ENCODE results near the gene C19orf38. TPM values are rescaled to one million over a fixed set of nuclear protein-coding genes. Genes with fewer than 3 reads are reported as not detected.

Gene C19orf38
- total RNA-seq, 1 donor from 2014 or later, result not detected

DNA sequence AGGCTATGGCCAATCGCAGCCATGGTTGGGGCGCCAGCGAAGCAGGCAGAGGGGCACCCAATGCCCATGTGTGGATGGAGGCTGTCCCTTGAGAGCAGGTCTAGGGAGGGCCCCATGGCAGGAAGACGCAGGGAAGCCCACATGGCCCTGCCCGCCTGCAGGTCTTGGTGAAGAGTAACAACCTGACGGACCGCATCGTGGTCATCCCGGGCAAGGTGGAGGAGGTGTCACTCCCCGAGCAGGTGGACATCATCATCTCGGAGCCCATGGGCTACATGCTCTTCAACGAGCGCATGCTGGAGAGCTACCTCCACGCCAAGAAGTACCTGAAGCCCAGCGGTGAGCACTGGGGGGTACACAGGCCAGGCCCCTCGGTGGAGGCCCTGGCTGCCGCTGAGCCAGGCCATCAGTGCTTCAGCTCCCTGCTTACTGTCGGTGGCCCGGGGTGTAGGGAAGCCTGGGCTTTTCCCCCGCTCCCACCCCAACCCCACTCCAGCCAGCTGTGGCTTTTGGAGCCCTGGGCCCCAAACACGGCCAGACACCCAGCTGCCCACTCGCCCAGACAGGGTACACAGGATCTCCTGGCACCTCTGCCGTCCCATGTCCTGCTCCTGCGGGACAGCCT, 65.6 kb downstream of the C19orf38 start:
- H3K9me3 ChIP-seq, result no peaks in the 10 kb centered on the region
- TF ChIP-seq CTCF (IDR thresholded peaks at IDR 0.05), result no peak
- no peaks in the 10 kb centered on the region for H3K27me3 ChIP-seq
- intact Hi-C loops (cut with DNase I), result no loop called here
- no peak overlapping the region for H3K4me3 ChIP-seq
- H3K27ac ChIP-seq, result no peak overlapping the region
- H3K36me3 ChIP-seq, result peaks cover 70 to 84% of the 10 kb centered on the region in 2 donors
- DNase-seq (ENCODE audit: low spot score in 2 of 2), result no peak
- H3K4me1 ChIP-seq, result no peaks in the 10 kb centered on the region

DNA sequence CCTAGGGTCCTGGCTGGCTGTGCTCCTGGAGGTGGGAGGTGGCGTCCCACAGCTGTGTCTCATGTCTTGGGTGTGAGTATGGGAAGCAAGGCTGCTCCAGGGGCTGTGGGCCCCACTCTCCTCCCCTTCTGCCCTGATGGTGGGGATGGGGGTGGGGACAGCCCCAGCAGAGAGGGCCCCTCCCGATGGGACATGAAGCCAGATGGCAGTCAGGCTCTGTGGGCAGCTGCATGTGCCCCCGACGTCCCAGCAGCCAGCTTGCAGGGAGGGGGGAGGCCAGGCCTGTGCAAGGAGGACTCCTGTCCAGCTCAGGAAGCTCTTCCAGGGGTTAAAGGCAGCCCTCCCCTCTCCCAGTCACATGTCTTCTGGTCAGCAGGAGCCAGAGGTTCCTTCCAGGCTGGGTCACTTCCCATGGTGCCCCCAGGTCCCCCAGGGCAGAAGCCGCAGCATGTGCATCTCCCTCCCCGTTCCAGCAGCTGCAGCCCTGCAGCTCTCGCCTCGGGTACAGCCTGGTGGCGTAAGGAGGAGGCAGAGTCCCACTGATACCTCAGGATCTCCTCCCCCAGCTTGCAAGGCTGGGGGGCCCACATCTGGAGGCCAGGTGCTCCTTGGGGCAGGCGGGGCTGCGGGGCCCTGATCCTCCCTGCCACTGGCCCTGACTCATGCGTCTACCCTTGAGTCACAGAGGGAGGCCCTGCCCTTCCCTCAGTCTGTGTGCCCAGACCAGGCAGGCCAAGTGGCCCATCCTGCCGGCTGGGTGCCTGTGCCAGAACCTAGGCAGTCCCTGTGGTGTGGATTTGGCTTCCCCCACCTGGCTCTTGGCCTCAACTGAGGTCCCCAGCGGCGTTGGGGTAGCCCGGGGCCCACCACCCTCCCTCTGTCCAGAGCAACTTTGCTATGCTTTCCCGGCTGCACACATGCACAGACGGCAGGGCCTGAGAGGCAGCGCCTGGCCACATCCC, 67.2 kb downstream of the C19orf38 start:
- H3K27ac ChIP-seq, result no peak overlapping the region
- H3K36me3 ChIP-seq, result peaks cover 72 to 82% of the 10 kb centered on the region in 2 donors
- no peak overlapping the region for H3K4me3 ChIP-seq
- no peak for DNase-seq (ENCODE audit: low spot score in 2 of 2)
- H3K9me3 ChIP-seq, result no peaks in the 10 kb centered on the region
- H3K27me3 ChIP-seq, result no peaks in the 10 kb centered on the region
- TF ChIP-seq CTCF (IDR thresholded peaks at IDR 0.05), result no peak
- intact Hi-C loops (cut with DNase I), result no loop called here
- H3K4me1 ChIP-seq, result no peaks in the 10 kb centered on the region

GRCh38 chr19:10916602-10917001, 68.4 kb downstream of the C19orf38 start:
- intact Hi-C loops (cut with DNase I), result no loop called here
- no peak for TF ChIP-seq CTCF (IDR thresholded peaks at IDR 0.05)

GRCh38 chr19:10918359-10918758, 70.1 kb downstream of the C19orf38 start:
- no peak for DNase-seq (ENCODE audit: low spot score in 2 of 2)
- Histone ChIP-seq H3K27ac (no peak overlapping the region), H3K36me3 (peaks cover 77 to 86% of the 10 kb centered on the region in 2 donors), H3K27me3 (no peaks in the 10 kb centered on the region), H3K9me3 (no peaks in the 10 kb centered on the region), H3K4me3 (no peak overlapping the region), H3K4me1 (no peaks in the 10 kb centered on the region)
- no peak for TF ChIP-seq CTCF (IDR thresholded peaks at IDR 0.05)
- intact Hi-C loops (cut with DNase I), result no loop called here

More at GRCh38 chr19:10916602-10917001, 68.4 kb downstream of the C19orf38 start:
- Histone ChIP-seq H3K27me3 (no peaks in the 10 kb centered on the region), H3K4me3 (no peak overlapping the region), H3K4me1 (no peaks in the 10 kb centered on the region), H3K27ac (no peak overlapping the region), H3K9me3 (no peaks in the 10 kb centered on the region), H3K36me3 (peaks cover 72 to 83% of the 10 kb centered on the region in 2 donors)
- DNase-seq (ENCODE audit: low spot score in 2 of 2), result no peak

Other genes starting within 250 kb of the C19orf38 start
- 354 TPM for gene SLC44A2, start 222.9 kb upstream of the C19orf38 start, total RNA-seq
- gene ILF3, start 194.1 kb upstream of the C19orf38 start, total RNA-seq, result 168 TPM
- 36.8 TPM for gene QTRT1, start 147.0 kb upstream of the C19orf38 start, total RNA-seq
- gene DNM2, start 130.3 kb upstream of the C19orf38 start, total RNA-seq, result 113 TPM
- gene TMED1, start 12.2 kb upstream of the C19orf38 start, total RNA-seq, result 25.0 TPM
- 22.9 TPM for gene CARM1, start 23.1 kb downstream of the C19orf38 start, total RNA-seq
- 139 TPM for gene YIPF2, start 80.2 kb downstream of the C19orf38 start, total RNA-seq
- 66.9 TPM for gene TIMM29, start 80.4 kb downstream of the C19orf38 start, total RNA-seq
- gene SMARCA4, start 112.6 kb downstream of the C19orf38 start, total RNA-seq, result 89.5 TPM
- gene LDLR, start 241.0 kb downstream of the C19orf38 start, total RNA-seq, result 37.4 TPM